Endothelial cell of umbilical vein (primary cell): ENCODE results near the gene RGS9. TPM values are rescaled to one million over a fixed set of nuclear protein-coding genes. Genes with fewer than 3 reads are reported as not detected.

ENCODE experiments used
- Bru-seq: library from RNA; stranded (reverse); fragments of 400-500 nt; gene quantifications from one replicate; lab custom pipeline; 2021; lab: Mats Ljungman, UMichigan
- BruChase-seq, 2 experiments: library from RNA; stranded (reverse); fragments of 400-500 nt; gene quantifications; one replicate each; lab custom pipeline; 2021; lab: Mats Ljungman, UMichigan
- BruUV-seq: library from RNA; stranded (reverse); fragments of 400-500 nt; replicated peaks from 2 replicates; lab custom pipeline; 2021; lab: Mats Ljungman, UMichigan
- CTCF ChIA-PET: fragments of 300-600, 350-600 bp; sonication (Branson Sonifier 250); formaldehyde crosslinking; loops from one replicate; lab custom pipeline; 2021; ENCODE audit warnings: antibody characterized with exemption, inconsistent platforms; lab: Charles Lee
- POLR2A ChIA-PET: fragments of 300-600, 350-600 bp; sonication (Branson Sonifier 250); formaldehyde crosslinking; loops from one replicate; lab custom pipeline; 2021; ENCODE audit warnings: antibody characterized with exemption, inconsistent platforms; lab: Charles Lee
- DNase-seq: peaks from one replicate; pipeline ENCODE4 v3.0.0-alpha.2; 2011; ENCODE audit warnings: low read depth, low spot score
- FAIRE-seq: peaks from 2 replicates; lab custom pipeline; 2011; peaks lifted over from hg19 to GRCh38; lab: Jason Lieb, UNC
- H2AFZ ChIP-seq: 2 replicates; pipeline ENCODE4 v1.6.0; 2012; ENCODE audit warnings: low read depth, low read length, control low read depth, inconsistent platforms
- H3K27ac ChIP-seq: 2 replicates; pipeline ENCODE4 v1.5.1; 2011; ENCODE audit warnings: low read depth, mild to moderate bottlenecking, control low read depth, low read length, moderate library complexity; ENCODE audit not compliant: insufficient read depth
- H3K27me3 ChIP-seq, 2 experiments: 2 replicates each; pipeline versions ENCODE4 v1.6.0 to v1.6.1; 2011; ENCODE audit warnings: low read length in 2 of 2, mixed read lengths in 1 of 2; ENCODE audit not compliant: control insufficient read depth in 2 of 2, insufficient read depth in 2 of 2
- H3K36me3 ChIP-seq, 2 experiments: 2 replicates in 1 of 2; 3 replicates in 1 of 2; pipeline ENCODE4 v1.5.1; 2011; ENCODE audit warnings: low read length in 2 of 2, mild to moderate bottlenecking in 1 of 2, moderate library complexity in 1 of 2; ENCODE audit not compliant: control insufficient read depth in 2 of 2, insufficient read depth in 2 of 2; ENCODE audit errors: extremely low read depth in 1 of 2
- H3K4me1 ChIP-seq: 3 replicates; pipeline ENCODE4 v1.5.1; 2011; ENCODE audit warnings: mild to moderate bottlenecking, low read length; ENCODE audit not compliant: control insufficient read depth, insufficient read depth; ENCODE audit errors: extremely low read depth
- H3K4me2 ChIP-seq: 2 replicates; pipeline ENCODE4 v1.6.1; 2011; ENCODE audit warnings: low read length, control low read depth, mixed read lengths; ENCODE audit not compliant: insufficient read depth
- H3K4me3 ChIP-seq, 3 experiments: fragments of 200-600 bp in 1 of 3; sonication (generic), shearing (Covaris generic) in 1 of 3; replicated peaks in 1 of 3; 2 replicates each; pipeline ENCODE4 v1.5.1; 2011 to 2016; ENCODE audit warnings: control low read depth in 3 of 3, low read length in 3 of 3, mild to moderate bottlenecking in 2 of 3, inconsistent platforms in 1 of 3, low read depth in 1 of 3, moderate library complexity in 1 of 3; ENCODE audit not compliant: insufficient read depth in 1 of 3
- H3K79me2 ChIP-seq: 2 replicates; pipeline ENCODE4 v1.6.0; 2012; ENCODE audit warnings: low read length, inconsistent platforms; ENCODE audit not compliant: control insufficient read depth, insufficient read depth
- H3K9ac ChIP-seq: replicated peaks from 2 replicates; pipeline ENCODE3; 2011; ENCODE audit warnings: low read length, control low read depth; ENCODE audit not compliant: insufficient read depth; ENCODE audit errors: extremely low read depth
- H3K9me1 ChIP-seq: replicated peaks from 3 replicates; pipeline ENCODE4 v1.6.0; 2011; ENCODE audit warnings: mild to moderate bottlenecking, low read length; ENCODE audit not compliant: control insufficient read depth, insufficient read depth; ENCODE audit errors: extremely low read depth
- H3K9me3 ChIP-seq: replicated peaks from 2 replicates; pipeline ENCODE4 v1.5.1; 2012; ENCODE audit warnings: low read length, inconsistent platforms; ENCODE audit not compliant: control insufficient read depth, insufficient read depth
- H4K20me1 ChIP-seq: replicated peaks from 2 replicates; pipeline ENCODE3; 2011; ENCODE audit warnings: mild to moderate bottlenecking, low read length; ENCODE audit not compliant: control insufficient read depth, insufficient read depth; ENCODE audit errors: extremely low read depth
- EZH2 ChIP-seq: IDR thresholded peaks from 2 replicates; pipeline ENCODE4 v1.6.1; 2012; ENCODE audit warnings: borderline replicate concordance, low read depth, mild to moderate bottlenecking, moderate library complexity, low read length, inconsistent platforms; ENCODE audit not compliant: severe bottlenecking
- FOS ChIP-seq: IDR thresholded peaks from 2 replicates; pipeline ENCODE4 v1.6.1; 2011; ENCODE audit warnings: mild to moderate bottlenecking, low read length, moderate library complexity, borderline replicate concordance; ENCODE audit not compliant: insufficient read depth
- GATA2 ChIP-seq: IDR thresholded peaks from 2 replicates; pipeline ENCODE4 v1.7.0; 2011; ENCODE audit warnings: low read depth, mild to moderate bottlenecking, moderate library complexity, mixed read lengths, low read length; ENCODE audit not compliant: insufficient read length, insufficient read depth
- JUN ChIP-seq: IDR thresholded peaks from 2 replicates; pipeline ENCODE4 v1.6.1; 2011; ENCODE audit warnings: borderline replicate concordance, low read depth; ENCODE audit not compliant: insufficient read length, insufficient read depth
- MYC ChIP-seq: IDR thresholded peaks from one replicate; pipeline ENCODE4 v1.6.1; 2011; ENCODE audit warnings: mild to moderate bottlenecking, low read depth, low read length
- POLR2A ChIP-seq: IDR thresholded peaks from 2 replicates; pipeline ENCODE4 v1.6.1; 2012; ENCODE audit warnings: low read depth, mild to moderate bottlenecking, control low read depth, low read length
- POLR2AphosphoS5 ChIP-seq: IDR thresholded peaks from 2 replicates; pipeline ENCODE4 v1.6.1; 2012; ENCODE audit warnings: low read depth, mild to moderate bottlenecking, control low read depth, low read length, moderate library complexity; ENCODE audit not compliant: insufficient read depth
- dilution Hi-C: fragments of 300-500 bp; cut with MboI; formaldehyde crosslinking; loops from one replicate; pipeline ENCODE4 v1.15.0; 2019; ENCODE audit warnings: low sequenced_read_pairs; ENCODE audit not compliant: extremely low pct_ligation_motif_present
- intact Hi-C: fragments of 100-400 bp; cut with micrococcal nuclease; formaldehyde crosslinking; loops from one replicate; pipeline ENCODE4 v1.10.0; 2022
- long read RNA-seq: library from polyadenylated mRNA; stranded (forward); transcript quantifications from one replicate; pipeline ENCODE4 v2.0.0, GENCODE V29; 2021
- polyA minus RNA-seq, 3 experiments: library from RNA; depleted of rRNA, polyadenylated mRNA; stranded (reverse); fragments of >200 nt; gene quantifications; 1 replicate in 1 of 3; 2 replicates in 2 of 3; pipeline ENCODE4 v1.2.3, GENCODE V29; 2011
- polyA plus RNA-seq, 4 experiments: library from polyadenylated mRNA; depleted of rRNA in 3 of 4; stranded (reverse) in 3 of 4; unstranded in 1 of 4; fragments of >200 nt; gene quantifications; 2 replicates each; pipeline versions ENCODE4 v1.2.1 to v1.2.3, GENCODE V29; 2011 to 2012; ENCODE audit warnings: missing spikeins in 1 of 4
- total RNA-seq: library from RNA; stranded (reverse); gene quantifications from 2 replicates; pipeline ENCODE4 v1.2.3, GENCODE V29; 2021
- TF ChIP-seq, protein P1 (sequence below), 2 donors: IDR thresholded peaks; 1 replicate in 1 of 2; 2 replicates in 1 of 2; pipeline ENCODE4 v1.5.1; 2011; ENCODE audit warnings: low read length in 2 of 2, mild to moderate bottlenecking in 2 of 2, moderate library complexity in 2 of 2, control low read depth in 1 of 2, inconsistent platforms in 1 of 2, low read depth in 1 of 2; ENCODE audit not compliant: insufficient read depth in 1 of 2; ENCODE audit errors: extremely low read depth in 1 of 2
- TF ChIP-seq, protein P2 (sequence below): IDR thresholded peaks from 2 replicates; pipeline ENCODE4 v1.6.1; 2011; ENCODE audit not compliant: insufficient read depth, insufficient read length

The RGS9 gene
- total RNA-seq (1.4 and 1.7 TPM in 2 replicates), polyA plus RNA-seq (0.61 and 0.75 TPM in 2 replicates), polyA minus RNA-seq (0.68 and 0.85 TPM in 2 replicates), Bru-seq, nascent RNA (percentile 13 among the genes with signal in this experiment), BruChase-seq, experiment 1, labeled RNA remaining after a 6-hour chase (percentile 15 among the genes with signal in this experiment), BruChase-seq, experiment 2, labeled RNA remaining after a 2-hour chase (percentile 13 among the genes with signal in this experiment)
- 0.79 and 1.0 TPM in 2 replicates for polyA plus RNA-seq (2011; cell fraction: cytosol; rRNA removed)
- 0.91 and 1.2 TPM in 2 replicates for polyA plus RNA-seq (2011; cell fraction: nucleus; rRNA removed)
- polyA plus RNA-seq (2012) = 0.50 and 0.83 TPM in 2 replicates
- polyA minus RNA-seq (2011; cell fraction: cytosol; rRNA and poly(A)+ RNA removed) = not detected
- 0.38 TPM in 1 of 2 replicates, not detected in the other for polyA minus RNA-seq (2011; cell fraction: nucleus; rRNA and poly(A)+ RNA removed)
- long read RNA-seq, partial matches to known transcripts = 0 of 5 reads
- long read RNA-seq, other reads (novel, unspliced or antisense) = 1 of 5 reads

DNA sequence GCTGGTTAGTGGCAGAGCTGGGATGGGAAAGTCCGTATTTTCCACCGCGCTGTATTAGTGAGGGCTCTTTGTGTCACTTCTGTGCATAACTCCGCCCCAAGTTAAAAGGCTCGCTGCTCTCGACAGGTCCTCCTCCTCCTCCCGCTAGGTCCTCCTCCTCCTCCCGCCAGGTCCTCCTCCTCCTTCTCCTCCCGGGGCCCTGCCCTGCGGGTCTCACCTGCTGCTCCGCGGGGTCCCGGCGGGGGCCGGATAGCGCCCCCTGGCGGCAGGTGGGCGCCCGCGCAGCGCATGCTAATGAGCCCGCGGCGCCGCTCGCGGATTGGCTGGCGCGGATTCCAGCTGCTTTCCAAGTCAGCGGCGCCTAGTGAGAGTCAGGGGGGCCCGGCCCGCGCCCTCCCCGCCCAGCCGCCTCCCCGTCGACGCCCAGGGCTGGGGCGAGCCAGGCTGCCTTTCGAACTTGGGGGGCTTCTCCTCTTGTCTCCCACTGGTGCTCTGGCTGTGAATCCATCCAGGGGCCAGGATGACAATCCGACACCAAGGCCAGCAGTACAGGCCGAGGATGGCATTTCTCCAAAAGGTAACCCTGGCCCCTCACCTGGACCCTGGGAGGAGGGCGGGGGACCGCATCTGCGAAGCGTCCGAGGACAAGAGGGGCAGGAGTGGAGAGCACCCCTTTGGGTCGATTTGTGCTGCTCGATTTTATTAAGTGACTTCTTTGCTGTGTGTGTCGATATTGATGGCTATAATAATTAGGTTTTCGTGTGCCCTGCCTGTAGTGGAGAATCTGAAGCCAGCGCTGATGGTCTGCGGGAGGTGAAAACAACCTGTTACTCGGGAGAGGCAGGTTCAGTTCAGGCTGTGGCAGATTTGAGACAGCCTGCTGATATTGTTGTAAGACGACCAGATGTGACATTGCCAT lies at the start of gene RGS9:
Gene RGS9 (plus strand): TSS at position 350 of the 919 bp plus-strand sequence. CDS start 171 bp downstream, at position 521.
- FAIRE-seq = peak; percentile 96
- intact Hi-C loops (loop anchor here (1.0 to 2.0 kb wide), 5 partner anchors 14 to 170 kb away; no protein-coding TSS in a partner anchor), dilution Hi-C loops (no loop called here)
- Histone ChIP-seq H3K27me3 (peaks cover 13 to 17% of the 10 kb centered on the region in 2 experiments), H3K9me3 (no peaks in the 10 kb centered on the region), H3K9me1 (no peaks in the 10 kb centered on the region), H3K9ac (no peak within 1 kb of the TSS), H3K4me1 (peaks cover 5% of the 10 kb centered on the region), H3K79me2 (no peaks in the 10 kb centered on the region), H3K4me3 (peak within 1 kb of the TSS in 2 of 3 experiments; percentile 17 to 24), H3K4me2 (peak within 1 kb of the TSS; percentile 65), H3K36me3 (no peaks in the 10 kb centered on the region), H3K27ac (no peak within 1 kb of the TSS), H4K20me1 (no peaks in the 10 kb centered on the region), H2AFZ (peak within 1 kb of the TSS; percentile 81)
- no TSS peak for BruUV-seq
- ChIA-PET CTCF (interaction anchor here (0.6 to 4.5 kb wide), 44 partner anchors 9 to 1103 kb away, joined by 3 to 55 read pairs (median 5); partner anchors contain the start of genes GNA13 and LRRC37A3), POLR2A (no interaction called here)
- DNase-seq = peak; percentile 77
- TF ChIP-seq, protein P1, sequence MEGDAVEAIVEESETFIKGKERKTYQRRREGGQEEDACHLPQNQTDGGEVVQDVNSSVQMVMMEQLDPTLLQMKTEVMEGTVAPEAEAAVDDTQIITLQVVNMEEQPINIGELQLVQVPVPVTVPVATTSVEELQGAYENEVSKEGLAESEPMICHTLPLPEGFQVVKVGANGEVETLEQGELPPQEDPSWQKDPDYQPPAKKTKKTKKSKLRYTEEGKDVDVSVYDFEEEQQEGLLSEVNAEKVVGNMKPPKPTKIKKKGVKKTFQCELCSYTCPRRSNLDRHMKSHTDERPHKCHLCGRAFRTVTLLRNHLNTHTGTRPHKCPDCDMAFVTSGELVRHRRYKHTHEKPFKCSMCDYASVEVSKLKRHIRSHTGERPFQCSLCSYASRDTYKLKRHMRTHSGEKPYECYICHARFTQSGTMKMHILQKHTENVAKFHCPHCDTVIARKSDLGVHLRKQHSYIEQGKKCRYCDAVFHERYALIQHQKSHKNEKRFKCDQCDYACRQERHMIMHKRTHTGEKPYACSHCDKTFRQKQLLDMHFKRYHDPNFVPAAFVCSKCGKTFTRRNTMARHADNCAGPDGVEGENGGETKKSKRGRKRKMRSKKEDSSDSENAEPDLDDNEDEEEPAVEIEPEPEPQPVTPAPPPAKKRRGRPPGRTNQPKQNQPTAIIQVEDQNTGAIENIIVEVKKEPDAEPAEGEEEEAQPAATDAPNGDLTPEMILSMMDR (IDR thresholded peaks at IDR 0.05; ENCODE audit: extremely low read depth in 1 of 2, insufficient read depth in 1 of 2, low read depth in 1 of 2, low read length in 2 of 2) = peak; percentile 91 to 97
- no peak for TF ChIP-seq FOS
- TF ChIP-seq POLR2A = no peak
- TF ChIP-seq, protein P2, sequence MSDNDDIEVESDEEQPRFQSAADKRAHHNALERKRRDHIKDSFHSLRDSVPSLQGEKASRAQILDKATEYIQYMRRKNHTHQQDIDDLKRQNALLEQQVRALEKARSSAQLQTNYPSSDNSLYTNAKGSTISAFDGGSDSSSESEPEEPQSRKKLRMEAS = no peak
- TF ChIP-seq EZH2 = peak; percentile 46
- TF ChIP-seq POLR2AphosphoS5 = peak; percentile 24
- TF ChIP-seq MYC = no peak
- TF ChIP-seq JUN = no peak
- TF ChIP-seq GATA2 = no peak
